Neural cell (in vitro differentiated cells): ENCODE data around the gene IDH3A.

ENCODE experiments used
- CTCF ChIP-seq: fragments of 450-650 bp; IDR thresholded peaks from 2 replicates; pipeline ENCODE4 v1.5.1; 2014; ENCODE audit warnings: antibody characterized with exemption, mild to moderate bottlenecking, moderate library complexity; ENCODE audit not compliant: poor library complexity, severe bottlenecking
- EZH2 ChIP-seq: fragments of 200-600, 300-800 bp; shearing (Covaris generic), sonication (generic); IDR thresholded peaks from 2 replicates; pipeline ENCODE4 v1.6.1; 2014; ENCODE audit warnings: antibody characterized with exemption, low read length, borderline replicate concordance, mild to moderate bottlenecking; ENCODE audit not compliant: insufficient read depth, poor library complexity, severe bottlenecking
- MXI1 ChIP-seq: fragments of 450-650 bp; conservative IDR thresholded peaks from 2 replicates; pipeline ENCODE4 v1.6.1; 2014; ENCODE audit warnings: antibody characterized with exemption, mild to moderate bottlenecking; ENCODE audit not compliant: poor library complexity, severe bottlenecking

GRCh38 chr15:78101423-78102105 lies 47.6 kb upstream of the IDH3A start:
- no peak for TF ChIP-seq EZH2
- no peak for TF ChIP-seq CTCF
- no peak for TF ChIP-seq MXI1
